OCI-LY1 (cell line): ENCODE data around the gene IGSF6.

Experiments
- EZH2 ChIP-seq: fragments of 200-600 bp; sonication (generic), shearing (Covaris generic); IDR thresholded peaks from 2 replicates; pipeline ENCODE4 v1.8.0; 2017; ENCODE audit warnings: borderline replicate concordance, mixed run types, mild to moderate bottlenecking, antibody characterized with exemption, low read length, moderate library complexity, mixed read lengths
- TF ChIP-seq, protein P1 (sequence below): fragments of 200-600 bp; sonication (generic), shearing (Covaris generic); IDR thresholded peaks from 2 replicates; pipeline ENCODE4 v1.5.1; 2017; ENCODE audit warnings: mild to moderate bottlenecking, antibody characterized with exemption, low read length, moderate library complexity, mixed read lengths

DNA sequence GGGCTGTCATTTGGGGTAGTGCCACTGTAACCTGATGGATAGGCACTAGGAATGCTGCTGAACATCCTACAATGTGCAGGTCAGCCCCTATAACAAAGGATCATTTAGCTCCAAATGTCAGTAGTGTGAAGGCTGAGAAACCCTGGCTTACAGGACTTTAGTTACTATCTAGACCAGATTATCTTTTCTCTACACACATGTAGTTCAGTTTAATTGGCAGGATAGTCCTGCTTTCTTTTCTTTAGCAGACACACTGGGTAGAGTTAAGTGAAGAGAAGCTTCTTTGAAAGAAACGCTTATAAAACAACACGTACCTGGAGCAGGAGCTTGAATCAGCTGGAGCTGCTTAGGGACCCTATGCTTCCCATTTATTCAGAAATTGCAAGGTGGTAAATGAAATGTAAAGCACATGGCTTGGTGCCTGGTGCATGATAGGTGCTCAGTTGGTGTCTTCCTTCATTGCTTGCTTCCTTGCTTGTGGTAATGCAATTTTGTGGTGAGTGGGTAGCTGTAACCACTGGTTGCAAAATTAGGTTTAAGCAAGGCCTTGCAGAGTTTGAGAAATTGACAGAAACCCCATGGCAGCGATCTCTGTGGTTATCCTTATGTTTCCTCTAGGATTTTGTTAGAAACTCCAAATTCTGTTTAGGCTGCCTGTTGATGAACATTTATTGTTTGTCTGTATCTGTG, 43.6 kb downstream of the IGSF6 start:
- TF ChIP-seq, protein P1, sequence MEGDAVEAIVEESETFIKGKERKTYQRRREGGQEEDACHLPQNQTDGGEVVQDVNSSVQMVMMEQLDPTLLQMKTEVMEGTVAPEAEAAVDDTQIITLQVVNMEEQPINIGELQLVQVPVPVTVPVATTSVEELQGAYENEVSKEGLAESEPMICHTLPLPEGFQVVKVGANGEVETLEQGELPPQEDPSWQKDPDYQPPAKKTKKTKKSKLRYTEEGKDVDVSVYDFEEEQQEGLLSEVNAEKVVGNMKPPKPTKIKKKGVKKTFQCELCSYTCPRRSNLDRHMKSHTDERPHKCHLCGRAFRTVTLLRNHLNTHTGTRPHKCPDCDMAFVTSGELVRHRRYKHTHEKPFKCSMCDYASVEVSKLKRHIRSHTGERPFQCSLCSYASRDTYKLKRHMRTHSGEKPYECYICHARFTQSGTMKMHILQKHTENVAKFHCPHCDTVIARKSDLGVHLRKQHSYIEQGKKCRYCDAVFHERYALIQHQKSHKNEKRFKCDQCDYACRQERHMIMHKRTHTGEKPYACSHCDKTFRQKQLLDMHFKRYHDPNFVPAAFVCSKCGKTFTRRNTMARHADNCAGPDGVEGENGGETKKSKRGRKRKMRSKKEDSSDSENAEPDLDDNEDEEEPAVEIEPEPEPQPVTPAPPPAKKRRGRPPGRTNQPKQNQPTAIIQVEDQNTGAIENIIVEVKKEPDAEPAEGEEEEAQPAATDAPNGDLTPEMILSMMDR: no peak
- TF ChIP-seq EZH2: no peak
